Bone marrow (tissue), 2 donors: ENCODE measurements around the gene FXYD6.

Experiments
- DNase-seq, 2 donors: peaks; one replicate each; lab custom pipeline; 2025; lab: John Stamatoyannopoulos, UW

Gene FXYD6

DNA sequence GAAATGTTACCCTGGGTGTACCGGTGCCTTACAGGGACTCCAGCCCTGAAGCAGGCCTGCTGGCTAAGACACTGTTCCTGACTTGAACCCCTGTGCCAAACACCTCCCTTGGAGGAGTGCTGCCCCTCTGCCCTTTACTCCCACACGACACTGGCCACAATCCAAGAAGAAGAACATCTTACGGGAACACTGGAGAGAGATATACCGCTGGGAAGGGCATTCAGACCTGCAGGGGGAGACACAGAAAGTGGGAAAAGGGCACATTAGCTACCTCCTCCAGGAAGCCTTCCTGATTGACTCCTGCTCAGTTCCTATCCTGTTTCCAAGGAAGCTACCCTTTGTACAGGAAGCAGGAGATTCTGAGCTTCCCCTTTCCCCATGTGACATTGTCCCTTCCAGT lies 34.1 kb upstream of the FXYD6 start:
- no peak for DNase-seq

GRCh38 chr11:117909611-117910382 lies 33.3 kb upstream of the FXYD6 start:
- no peak for DNase-seq

- peak in 1 of 2 donors; percentile 55 for DNase-seq
These were observed 32.6 kb upstream of the FXYD6 start for GRCh38 chr11:117908959-117909610.

GRCh38 chr11:117908109-117908895 lies 31.8 kb upstream of the FXYD6 start:
- no peak for DNase-seq

DNA sequence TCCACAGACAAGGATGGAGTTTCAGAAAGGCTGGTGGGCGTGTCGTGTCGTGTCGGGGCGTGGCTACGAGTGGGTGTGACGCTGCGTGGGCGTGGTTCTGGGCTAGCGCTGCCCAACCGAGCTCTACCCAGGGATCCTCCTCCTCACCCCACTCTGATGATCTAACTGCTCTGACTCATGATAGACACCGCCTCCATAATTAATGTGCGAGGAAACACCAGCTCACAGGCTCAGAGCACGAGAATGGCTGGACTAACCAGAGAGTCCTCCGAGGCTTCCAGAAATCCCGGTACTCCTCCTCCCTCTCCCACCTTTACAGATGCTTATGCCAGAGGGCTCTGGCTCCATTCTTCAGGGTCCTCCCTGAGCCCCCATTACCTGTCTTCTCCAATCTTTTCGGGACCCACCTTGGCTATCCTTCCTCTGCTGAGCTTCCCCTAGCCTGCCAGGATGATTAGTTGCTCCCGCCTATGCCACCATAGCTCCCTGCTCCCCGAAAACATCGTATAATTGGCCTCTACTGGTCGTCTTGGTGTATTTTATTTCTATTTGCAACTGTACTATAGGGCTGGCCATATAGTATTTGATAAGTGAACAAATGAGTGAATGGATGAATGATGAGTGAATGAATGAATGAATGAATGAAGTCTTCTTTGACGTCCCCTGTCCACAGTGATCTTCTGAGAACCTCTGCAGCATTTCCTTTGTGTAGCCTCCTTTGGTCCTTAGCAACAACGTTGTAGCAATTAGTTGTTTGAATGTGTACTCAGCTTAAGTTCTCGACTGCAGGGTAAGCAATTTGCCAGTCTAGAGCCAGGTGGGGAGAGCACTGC lies 31.0 kb upstream of the FXYD6 start:
- peak; percentile 72 to 90 for DNase-seq

DNA sequence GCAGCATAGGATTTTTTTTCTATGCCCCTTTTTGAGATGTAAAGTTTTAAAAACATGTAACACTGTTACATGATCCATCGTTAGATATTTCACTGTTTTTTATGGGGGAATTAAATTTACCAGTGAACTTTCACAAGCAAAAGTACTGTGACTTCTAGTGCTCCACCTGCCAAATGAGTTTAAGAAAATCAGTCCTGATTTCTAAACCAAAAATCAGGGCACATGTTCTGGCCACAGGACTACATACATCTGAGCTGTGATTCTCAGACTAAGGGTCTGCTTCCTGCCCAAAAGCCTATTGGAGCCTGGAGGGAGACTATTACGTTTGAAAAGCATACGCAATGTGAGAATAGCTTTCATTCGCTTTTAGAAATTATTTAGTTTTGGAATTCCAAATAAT lies 30.3 kb upstream of the FXYD6 start:
- no peak for DNase-seq

DNA sequence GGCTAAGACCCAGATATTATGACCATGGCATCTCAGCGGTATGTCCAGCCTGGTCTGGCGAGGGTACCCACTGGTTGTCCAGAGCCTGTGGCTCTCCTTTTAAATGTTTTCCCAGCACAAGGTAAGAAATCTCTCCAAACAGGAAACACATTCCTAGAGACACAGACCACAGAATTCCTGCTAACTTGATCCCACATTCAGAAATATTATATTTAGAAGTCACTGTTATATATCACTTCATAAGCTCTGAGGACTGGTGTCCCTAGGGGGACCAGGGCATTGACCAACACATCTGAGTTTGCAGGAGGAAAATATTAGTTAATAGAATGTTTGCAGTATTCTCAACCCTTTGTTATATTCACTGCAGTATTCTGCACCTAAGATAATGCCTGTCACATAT lies 29.7 kb upstream of the FXYD6 start:
- DNase-seq: no peak

GRCh38 chr11:117905524-117905923 lies 29.1 kb upstream of the FXYD6 start:
- DNase-seq: no peak

- no peak for DNase-seq
These were observed 27.3 kb upstream of the FXYD6 start for GRCh38 chr11:117903505-117904382.

DNA sequence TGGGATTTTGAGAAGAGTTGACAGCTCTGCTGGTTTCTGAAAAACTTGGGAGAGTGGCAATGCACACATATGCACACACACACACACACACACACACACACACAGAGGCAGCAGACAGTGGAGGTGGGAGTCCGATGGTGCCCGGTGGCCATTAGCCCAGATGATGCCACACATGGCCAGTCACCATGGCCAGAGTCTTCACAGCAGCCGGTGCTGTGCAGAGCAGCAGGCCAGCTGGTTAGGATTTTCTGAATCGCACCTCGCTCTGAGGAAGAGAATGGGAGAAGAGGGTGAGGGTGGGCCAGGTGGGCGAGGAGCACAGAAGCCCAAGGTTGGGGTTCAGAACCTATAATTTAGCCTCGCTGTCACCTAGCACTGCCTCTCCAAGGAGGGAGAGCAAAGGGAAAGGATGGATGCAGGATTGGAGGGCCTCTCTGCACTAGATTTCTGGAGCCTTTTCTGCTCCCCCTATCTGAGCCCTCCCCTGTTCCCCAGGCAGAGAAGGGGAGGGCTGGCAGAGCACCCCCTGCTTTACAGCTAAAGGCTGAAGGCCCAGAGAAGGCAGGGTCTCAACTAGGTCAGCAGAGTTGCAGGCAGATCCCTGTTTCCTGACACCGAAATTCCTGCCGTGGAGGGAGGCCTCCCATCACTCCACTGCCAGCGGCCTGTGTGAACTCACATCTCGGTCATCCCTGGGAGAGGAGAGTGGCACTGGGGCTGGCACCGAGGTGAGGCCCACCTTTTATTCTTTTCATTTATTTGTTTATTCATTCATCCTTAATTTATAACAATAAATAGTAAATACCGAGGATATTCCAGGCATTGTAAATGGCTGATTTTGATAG lies 25.8 kb upstream of the FXYD6 start:
- DNase-seq: no peak

GRCh38 chr11:117901601-117902000 lies 25.1 kb upstream of the FXYD6 start:
- no peak for DNase-seq

DNA sequence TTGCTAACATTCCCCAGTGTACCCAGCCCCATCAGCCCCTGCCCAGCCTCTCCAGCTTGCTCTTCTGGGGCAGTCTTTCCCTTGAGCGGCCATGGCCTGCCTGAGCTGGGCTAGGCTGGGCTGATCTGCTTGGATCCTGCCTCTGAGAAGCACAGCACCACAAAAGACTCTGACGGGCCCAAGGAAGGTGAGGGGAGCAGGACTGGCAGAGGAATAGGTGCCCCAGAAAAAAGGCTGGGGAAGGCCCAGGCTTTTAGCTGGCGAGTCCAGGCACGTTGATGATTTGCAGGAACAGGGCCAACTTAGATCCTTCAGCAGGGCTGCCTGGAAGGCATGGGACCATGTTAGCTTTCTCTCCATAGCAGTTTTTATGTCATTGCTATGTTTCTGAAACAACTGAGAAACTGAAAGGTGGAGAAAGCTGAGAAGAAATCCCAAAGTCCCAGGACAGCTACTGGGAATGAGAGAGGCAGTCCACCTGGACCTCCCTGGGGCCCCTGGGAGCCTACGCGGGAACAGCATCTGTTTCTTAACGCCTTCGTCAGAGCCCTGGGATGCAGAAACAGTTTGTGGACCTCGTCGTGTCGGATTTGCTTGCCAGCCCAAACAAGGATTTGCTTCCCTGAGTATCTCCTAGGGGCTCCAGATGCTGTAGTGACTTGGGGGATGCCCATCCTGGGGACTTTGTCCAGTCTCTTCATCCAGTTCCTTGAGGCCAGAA lies 24.4 kb upstream of the FXYD6 start:
- DNase-seq: no peak

DNA sequence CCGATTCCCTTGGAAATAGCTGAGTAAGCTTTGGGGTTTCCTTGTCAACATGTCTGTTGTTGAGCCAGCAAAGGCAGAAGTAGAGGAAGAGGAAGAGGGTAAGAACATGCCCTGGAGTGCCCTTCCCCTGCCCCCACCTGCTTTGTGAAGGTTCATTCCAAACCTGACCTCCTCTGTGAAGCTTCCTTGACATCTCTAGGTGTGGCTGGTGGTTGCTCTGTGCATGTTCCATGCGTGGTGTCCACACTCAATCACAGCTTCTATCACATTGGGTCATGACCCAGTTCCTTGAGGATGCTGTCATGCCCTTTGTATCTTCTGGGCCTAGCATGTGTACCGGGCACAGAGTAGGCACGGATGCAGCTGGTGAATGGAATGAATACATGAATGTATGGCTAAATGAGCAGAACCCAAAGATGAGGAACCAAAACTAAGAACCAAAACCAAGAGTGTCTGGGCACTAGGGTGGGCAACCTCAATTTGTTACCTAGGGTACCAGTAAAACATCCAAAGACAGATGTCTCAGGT lies 23.7 kb upstream of the FXYD6 start:
- peak in 1 of 2 donors; percentile 29 for DNase-seq

- DNase-seq: no peak
These were observed 21.6 kb upstream of the FXYD6 start for GRCh38 chr11:117898059-117898458.

DNA sequence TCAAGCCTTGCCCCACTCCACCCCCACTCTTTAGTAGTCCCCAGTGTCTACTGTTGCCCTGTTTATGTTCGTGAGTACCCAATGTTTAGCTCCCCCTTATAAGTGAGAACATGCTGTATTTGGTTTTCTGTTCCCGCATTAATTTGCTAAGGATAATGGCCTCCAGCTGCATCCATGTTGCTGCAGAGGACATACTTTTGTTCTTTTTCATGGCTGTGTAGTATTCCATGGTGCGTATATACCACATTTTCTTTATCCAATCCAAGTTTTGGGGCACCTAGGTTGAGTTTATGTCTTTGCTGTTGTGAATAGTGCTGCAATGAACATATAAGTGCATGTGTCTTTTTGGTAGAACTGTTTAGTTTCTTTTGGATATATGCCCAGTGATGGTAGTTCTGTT lies 16.2 kb upstream of the FXYD6 start:
- no peak for DNase-seq

DNA sequence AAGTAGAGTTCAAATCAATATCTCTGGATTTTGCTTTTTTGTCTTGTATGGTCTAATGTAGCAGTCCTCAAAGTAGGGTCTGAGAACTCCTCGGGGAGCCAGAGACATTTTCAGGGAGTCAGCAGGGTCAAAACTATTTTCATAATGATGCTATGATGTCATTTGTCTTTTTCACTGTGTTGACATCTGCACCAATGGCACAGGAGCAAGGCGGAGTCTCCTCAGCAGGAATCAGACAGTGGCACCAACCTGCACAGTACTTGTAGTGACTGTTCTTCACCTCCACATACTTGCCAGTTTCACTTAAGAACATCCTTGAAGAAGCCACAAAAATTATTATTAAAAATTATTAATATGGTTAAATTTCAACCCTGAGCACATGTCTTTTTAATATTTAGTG lies 14.9 kb upstream of the FXYD6 start:
- DNase-seq: no peak

DNA sequence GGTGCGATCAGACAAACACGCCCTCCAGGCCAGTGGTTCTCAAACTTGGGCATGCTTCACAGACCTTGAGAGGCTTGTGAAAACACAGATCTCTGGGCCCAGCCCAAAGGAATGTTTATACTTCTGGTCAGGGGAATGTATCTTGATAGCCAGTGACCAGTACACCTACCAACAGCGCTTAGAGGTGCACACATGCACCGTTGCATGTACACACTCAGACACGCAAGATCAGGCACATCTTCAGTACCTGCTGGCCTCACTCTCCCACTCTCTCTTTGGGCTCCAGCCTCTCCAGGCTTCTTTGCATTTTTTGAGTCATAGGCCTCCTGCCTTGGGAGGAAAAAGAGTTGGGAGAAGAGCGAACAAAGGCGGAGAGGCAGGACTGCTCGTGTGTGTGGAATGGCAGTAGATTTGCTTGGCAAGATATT lies 11.7 kb upstream of the FXYD6 start:
- DNase-seq: no peak

GRCh38 chr11:117887431-117888138 lies 11.1 kb upstream of the FXYD6 start:
- no peak for DNase-seq
